ENCODE measurements around the gene NRXN3.

Gene NRXN3

GRCh38 chr14:79871136-79871535, 1701.0 kb downstream of the NRXN3 start:
- no peak for DNase-seq (ENCODE audit: low read depth in 2 of 2)

GRCh38 chr14:79878229-79878628, 1708.1 kb downstream of the NRXN3 start:
- no peak for DNase-seq (ENCODE audit: low read depth in 2 of 2)

DNA sequence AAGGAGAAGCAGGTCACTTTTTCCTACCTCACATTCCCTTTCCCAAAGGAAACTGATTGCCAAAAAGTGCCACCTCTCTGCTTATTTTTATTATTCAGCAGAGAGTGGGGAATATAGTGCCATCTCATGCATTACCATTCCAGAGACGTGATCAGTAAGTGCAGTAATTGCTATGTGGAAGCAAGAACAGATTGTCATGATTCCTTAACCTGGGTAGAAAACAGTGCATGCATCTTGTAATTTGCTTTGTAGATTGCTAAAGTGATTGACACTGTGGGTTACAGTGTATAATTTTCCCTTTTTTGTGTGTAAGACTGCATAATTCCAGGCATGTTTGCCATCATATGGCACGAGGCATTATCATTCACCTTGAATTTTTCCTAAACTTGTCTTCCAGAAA, 1708.6 kb downstream of the NRXN3 start:
- DNase-seq (ENCODE audit: low read depth in 2 of 2), result no peak

DNA sequence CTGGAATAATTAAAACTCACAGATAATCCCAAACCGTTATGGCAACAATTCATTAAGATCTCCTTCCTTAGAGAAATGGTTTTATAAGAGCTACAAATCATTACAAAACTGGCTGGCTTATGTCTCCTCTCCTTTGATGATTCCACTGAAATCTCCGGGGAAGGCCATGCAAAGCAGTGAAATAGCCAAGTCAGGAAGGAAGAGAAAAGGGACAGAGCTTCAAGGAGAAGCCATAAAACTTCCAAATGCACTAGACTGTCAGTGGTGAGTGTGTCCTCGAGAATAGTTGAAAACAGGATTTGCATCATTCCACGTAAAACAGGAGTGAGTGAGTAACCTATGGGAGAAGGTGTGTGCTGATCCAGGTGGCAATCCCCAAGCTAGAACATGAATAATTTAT, 1711.1 kb downstream of the NRXN3 start:
- DNase-seq (ENCODE audit: low read depth in 2 of 2), result no peak

GRCh38 chr14:79890527-79890926, 1720.4 kb downstream of the NRXN3 start:
- no peak for DNase-seq (ENCODE audit: low read depth in 2 of 2)

- DNase-seq (ENCODE audit: low read depth in 2 of 2), result no peak
These were observed 1725.8 kb downstream of the NRXN3 start for GRCh38 chr14:79896009-79896408.

DNA sequence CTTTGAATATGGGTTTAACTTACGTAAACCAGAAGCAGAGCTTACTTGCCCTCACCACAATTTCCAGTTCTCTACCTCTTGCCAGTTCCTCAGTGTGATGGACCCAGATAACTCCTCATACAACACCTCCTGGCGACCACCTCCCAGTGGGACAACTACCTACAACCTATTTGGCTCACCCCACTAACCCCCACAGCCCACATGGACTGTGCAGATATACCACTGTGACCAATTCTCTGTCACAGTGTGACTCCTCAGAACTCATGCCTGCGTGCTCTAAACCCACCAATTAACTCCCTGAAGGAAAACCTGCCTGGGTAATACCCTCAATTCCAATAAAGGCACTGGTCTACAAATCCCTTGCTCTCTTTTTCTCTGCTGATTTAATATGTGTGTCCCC, 1729.4 kb downstream of the NRXN3 start:
- DNase-seq (ENCODE audit: low read depth in 2 of 2), result no peak

GRCh38 chr14:79904497-79904896, 1734.3 kb downstream of the NRXN3 start:
- DNase-seq (ENCODE audit: low read depth in 2 of 2), result no peak

- DNase-seq (ENCODE audit: low read depth in 2 of 2), result no peak
These were observed 1736.8 kb downstream of the NRXN3 start for GRCh38 chr14:79906994-79907393.

GRCh38 chr14:79910086-79910485, 1739.9 kb downstream of the NRXN3 start:
- no peak for DNase-seq (ENCODE audit: low read depth in 2 of 2)

DNA sequence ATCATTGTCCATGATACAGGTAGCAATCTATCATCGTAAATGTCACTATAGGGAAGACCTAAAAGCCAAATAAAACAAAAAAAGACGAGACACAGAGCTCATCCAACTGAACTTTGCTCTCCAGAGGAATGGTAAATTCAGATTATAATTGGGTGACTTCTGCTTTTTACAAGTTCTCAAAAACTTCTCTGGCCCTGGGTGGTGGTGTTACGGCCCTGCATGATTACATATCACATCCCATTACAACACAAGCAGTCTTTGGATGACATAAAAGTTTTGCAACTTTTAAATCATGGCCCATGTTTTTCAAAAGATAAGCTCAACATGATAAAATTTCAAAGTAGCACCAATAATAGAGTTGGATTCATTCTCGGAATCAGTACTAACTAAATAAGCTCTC, 1741.6 kb downstream of the NRXN3 start:
- no peak for DNase-seq (ENCODE audit: low read depth in 2 of 2)

DNA sequence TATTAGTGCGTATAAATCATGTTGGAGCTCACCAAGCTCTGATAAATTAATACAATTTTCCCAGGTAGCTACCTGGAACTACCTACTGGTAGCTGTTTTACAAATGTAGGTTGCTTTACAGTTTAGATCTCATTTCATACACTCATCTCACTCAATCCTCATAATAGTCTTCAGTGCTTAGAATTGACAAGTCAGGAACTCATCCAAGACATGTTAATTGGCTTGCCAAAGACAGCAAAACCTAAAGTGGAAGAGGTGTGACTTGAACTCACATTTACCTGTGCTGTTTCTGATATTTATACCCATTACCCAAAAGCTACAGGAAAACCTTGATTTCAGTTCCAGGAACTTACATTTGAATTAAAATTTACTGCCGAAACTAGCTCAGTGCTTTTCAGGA, 1744.4 kb downstream of the NRXN3 start:
- DNase-seq (ENCODE audit: low read depth in 2 of 2), result no peak

DNA sequence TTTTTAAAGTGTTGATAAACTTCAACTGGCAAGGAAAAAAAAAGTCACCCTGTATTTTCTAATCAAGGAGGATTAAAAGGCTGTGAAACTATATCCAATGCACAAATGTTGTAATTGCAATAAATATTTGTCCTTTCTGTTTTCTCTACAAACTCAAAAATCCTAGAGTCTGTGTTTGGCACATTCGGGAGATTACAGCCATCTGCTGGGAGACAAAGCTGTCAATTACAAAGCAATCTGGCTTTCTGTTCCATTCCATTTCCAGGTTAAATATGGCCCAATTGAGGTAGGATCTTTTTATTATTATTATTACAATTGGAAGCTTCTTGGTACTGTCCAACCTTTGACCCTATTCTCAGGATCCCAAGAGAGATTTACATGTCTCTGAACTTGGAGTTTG, 1745.2 kb downstream of the NRXN3 start:
- no peak for DNase-seq (ENCODE audit: low read depth in 2 of 2)

DNA sequence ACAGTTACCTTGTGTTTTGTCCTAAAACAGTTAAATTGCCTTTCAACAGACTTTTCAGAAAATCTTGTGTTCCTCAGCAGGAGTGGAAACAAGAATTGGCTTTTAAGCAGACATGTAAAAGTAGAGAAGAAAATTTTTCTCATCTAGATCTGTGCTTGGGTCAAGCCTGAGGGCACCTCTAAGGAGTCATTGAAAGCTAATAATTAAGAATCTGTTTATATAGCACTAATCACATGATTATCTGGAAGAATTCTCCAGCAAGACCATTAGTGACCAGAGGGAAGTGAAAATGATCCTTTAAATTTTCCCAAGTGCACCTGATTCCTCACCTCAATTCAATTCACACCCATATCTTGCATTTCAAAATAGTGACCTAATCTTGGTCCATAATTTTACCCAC, 1746.1 kb downstream of the NRXN3 start:
- DNase-seq (ENCODE audit: low read depth in 2 of 2), result no peak

- DNase-seq (ENCODE audit: low read depth in 2 of 2), result no peak
These were observed 1746.7 kb downstream of the NRXN3 start for GRCh38 chr14:79916892-79917291.
